NCI-H146 treated with DMSO at 0.1 percent for 48 hours (cell line): Measurements from ENCODE around the gene RASA4B.
"Not testable (repeated sequence)": the region's sequence is repeated elsewhere in the genome, so short reads cannot be mapped to it uniquely, and the experiment has no call there.

Source experiments
- DNase-seq: peaks from one replicate; lab custom pipeline; 2025; ENCODE audit not compliant: unreplicated experiment; lab: John Stamatoyannopoulos, UW

RASA4B gene

GRCh38 chr7:102517550-102518147 is at the start of gene RASA4B:
Gene RASA4B, minus strand, starts transcription at chr7:102517777. Its CDS starts 67 bp downstream, at chr7:102517710.
- not testable (repeated sequence) for DNase-seq

- not testable (repeated sequence) for DNase-seq
Observed at GRCh38 chr7:102550808-102551422, 33.3 kb upstream of the RASA4B start, which contains the start of gene SPDYE2. Gene SPDYE2, plus strand, starts transcription at chr7:102551226. Its CDS starts 2,030 bp downstream, at chr7:102553256.

- DNase-seq = not testable (repeated sequence)
Observed at GRCh38 chr7:102546353-102546752, 28.8 kb upstream of the RASA4B start.

GRCh38 chr7:102545288-102545687 is 27.7 kb upstream of the RASA4B start:
- DNase-seq = not testable (repeated sequence)

- not testable (repeated sequence) for DNase-seq
Observed at GRCh38 chr7:102544372-102544771, 26.8 kb upstream of the RASA4B start.

- not testable (repeated sequence) for DNase-seq
Observed at GRCh38 chr7:102543596-102543995, 26.0 kb upstream of the RASA4B start, which contains the start of gene UPK3BL2. Gene UPK3BL2, minus strand, starts transcription at chr7:102543696. Its CDS starts 60 bp downstream, at chr7:102543636.

GRCh38 chr7:102542771-102543170 is 25.2 kb upstream of the RASA4B start:
- DNase-seq = not testable (repeated sequence)

GRCh38 chr7:102542083-102542482 is 24.5 kb upstream of the RASA4B start:
- DNase-seq = not testable (repeated sequence)

GRCh38 chr7:102540604-102541003 is 23.0 kb upstream of the RASA4B start:
- DNase-seq = not testable (repeated sequence)

GRCh38 chr7:102535062-102535615 is 17.6 kb upstream of the RASA4B start:
- not testable (repeated sequence) for DNase-seq

GRCh38 chr7:102532127-102532526 is 14.6 kb upstream of the RASA4B start:
- not testable (repeated sequence) for DNase-seq

- DNase-seq = not testable (repeated sequence)
Observed at GRCh38 chr7:102531583-102531982, 14.0 kb upstream of the RASA4B start.

- not testable (repeated sequence) for DNase-seq
Observed at GRCh38 chr7:102527822-102528793, 10.5 kb upstream of the RASA4B start.

- DNase-seq = not testable (repeated sequence)
Observed at GRCh38 chr7:102527182-102527581, 9.6 kb upstream of the RASA4B start.

GRCh38 chr7:102524803-102525202 is 7.2 kb upstream of the RASA4B start:
- not testable (repeated sequence) for DNase-seq

GRCh38 chr7:102520797-102521196 is 3.2 kb upstream of the RASA4B start:
- not testable (repeated sequence) for DNase-seq

GRCh38 chr7:102516951-102517350 is 626 bp downstream of the RASA4B start:
- DNase-seq = not testable (repeated sequence)

- DNase-seq = not testable (repeated sequence)
Observed at GRCh38 chr7:102515889-102516288, 1.7 kb downstream of the RASA4B start.

- not testable (repeated sequence) for DNase-seq
Observed at GRCh38 chr7:102514881-102515721, 2.5 kb downstream of the RASA4B start.
